SK-N-SH treated with all-trans-retinoic acid at 6 μM for 48 hours (cell line): ENCODE data around the gene CELF4.

Source experiments
- ARNTL ChIP-seq: fragments of 450-650 bp; formaldehyde crosslinking; IDR thresholded peaks from 2 replicates; pipeline ENCODE4 v1.5.0; 2020; ENCODE audit warnings: low read depth, mild to moderate bottlenecking, moderate library complexity, borderline replicate concordance
- BACH2 ChIP-seq: fragments of 250-450 bp; sonication (Bioruptor Pico); IDR thresholded peaks from 2 replicates; pipeline ENCODE4 v1.9.0; 2021; ENCODE audit warnings: mild to moderate bottlenecking, borderline replicate concordance
- CSDC2 ChIP-seq: fragments of 250-450 bp; sonication (Bioruptor Pico); IDR thresholded peaks from 2 replicates; pipeline ENCODE4 v1.5.0; 2020; ENCODE audit warnings: mild to moderate bottlenecking, moderate library complexity
- CSRNP3 ChIP-seq: fragments of 250-450 bp; sonication (Bioruptor Pico); IDR thresholded peaks from 2 replicates; pipeline ENCODE4 v1.5.1; 2021; ENCODE audit warnings: mild to moderate bottlenecking, moderate library complexity
- GLIS3 ChIP-seq: fragments of 250-450 bp; sonication (Bioruptor Pico); IDR thresholded peaks from 2 replicates; pipeline ENCODE4 v1.5.0; 2020; ENCODE audit warnings: mild to moderate bottlenecking, moderate library complexity
- ISL1 ChIP-seq: fragments of 250-450 bp; sonication (Bioruptor Pico); IDR thresholded peaks from 2 replicates; pipeline ENCODE4 v2.1.2; 2022; ENCODE audit warnings: mild to moderate bottlenecking, moderate library complexity
- PATZ1 ChIP-seq: fragments of 250-450 bp; sonication (Bioruptor Pico); IDR thresholded peaks from 2 replicates; pipeline ENCODE4 v1.8.0; 2020; ENCODE audit warnings: mild to moderate bottlenecking, moderate library complexity, borderline replicate concordance
- RARB ChIP-seq: fragments of 250-450 bp; sonication (Bioruptor Pico); IDR thresholded peaks from 2 replicates; pipeline ENCODE4 v1.8.0; 2021; ENCODE audit warnings: mild to moderate bottlenecking, moderate library complexity
- ZC3H10 ChIP-seq: fragments of 250-450 bp; sonication (Bioruptor Pico); IDR thresholded peaks from 2 replicates; pipeline ENCODE4 v1.5.1; 2021; ENCODE audit warnings: mild to moderate bottlenecking, moderate library complexity
- ZFP30 ChIP-seq: fragments of 450-650 bp; formaldehyde crosslinking; IDR thresholded peaks from 2 replicates; pipeline ENCODE4 v1.5.0; 2022; ENCODE audit warnings: mild to moderate bottlenecking, moderate library complexity
- ZNF565 ChIP-seq: fragments of 450-650 bp; formaldehyde crosslinking; conservative IDR thresholded peaks from 2 replicates; pipeline ENCODE4 v1.5.0; 2020; ENCODE audit warnings: low read depth, mild to moderate bottlenecking, moderate library complexity

- TF ChIP-seq ISL1 (CRISPR knock-in tag) (no peak), CSDC2 (CRISPR knock-in tag) (no peak), ZFP30 (CRISPR knock-in tag) (no peak), RARB (CRISPR knock-in tag) (no peak), ZNF565 (CRISPR knock-in tag) (no peak), PATZ1 (CRISPR knock-in tag) (no peak), BACH2 (CRISPR knock-in tag) (no peak), CSRNP3 (CRISPR knock-in tag) (no peak), ARNTL (CRISPR knock-in tag) (no peak), ZC3H10 (no peak), GLIS3 (CRISPR knock-in tag) (no peak)
Measured at GRCh38 chr18:37280701-37281393, 284.8 kb downstream of the CELF4 start.
